ENCODE data around the gene FOXD2.

DNA sequence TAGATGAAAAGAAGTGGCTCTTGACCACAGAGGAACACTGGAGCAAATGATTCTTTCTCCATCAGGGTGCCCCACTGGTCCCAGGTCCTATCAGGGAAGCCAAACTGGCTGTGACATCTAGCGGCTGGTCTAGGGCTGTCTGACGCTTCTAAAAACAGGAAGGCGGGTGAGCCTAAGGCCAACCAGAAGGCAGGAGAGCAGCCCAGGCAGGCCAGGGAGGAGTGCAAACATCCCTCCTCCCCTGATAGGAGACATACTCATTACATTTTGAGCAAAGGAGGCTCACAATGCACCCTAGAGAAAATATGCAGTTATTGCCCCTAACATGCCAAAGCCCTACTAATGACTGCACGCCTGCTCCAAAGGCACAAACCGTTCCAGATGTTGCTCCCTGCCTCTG lies 32.1 kb upstream of the FOXD2 start:
- no peak for TF ChIP-seq L3MBTL2 (conservative IDR thresholded peaks at IDR 0.05)
- TF ChIP-seq LEF1 (IDR thresholded peaks at IDR 0.05; ENCODE audit: borderline replicate concordance): no peak
- no peak for TF ChIP-seq FOXM1 (IDR thresholded peaks at IDR 0.05; ENCODE audit: borderline replicate concordance)
- TF ChIP-seq ARNT (IDR thresholded peaks at IDR 0.05): no peak
- TF ChIP-seq FOXK2 (IDR thresholded peaks at IDR 0.05): no peak
- no peak for TF ChIP-seq SP1 (IDR thresholded peaks at IDR 0.05)
- no peak for TF ChIP-seq BHLHE40 (IDR thresholded peaks at IDR 0.05; ENCODE audit: borderline replicate concordance)
- no peak for TF ChIP-seq FOXA1 (IDR thresholded peaks at IDR 0.05)

Data from HEK293T (cell line).